HL-60 (cell line): ENCODE measurements around the gene CD40LG.

Source experiments
- GABPA ChIP-seq: IDR thresholded peaks from 2 replicates; pipeline ENCODE4 v1.6.1; 2012; ENCODE audit warnings: low read depth
- POLR2AphosphoS5 ChIP-seq: IDR thresholded peaks from 2 replicates; pipeline ENCODE4 v1.6.1; 2012; ENCODE audit warnings: low read depth
- SPI1 ChIP-seq: IDR thresholded peaks from 2 replicates; pipeline ENCODE4 v1.6.1; 2012; ENCODE audit warnings: low read depth, mild to moderate bottlenecking, borderline replicate concordance
- TF ChIP-seq, protein P1 (sequence below): IDR thresholded peaks from one replicate; pipeline ENCODE4 v1.5.1; 2011; ENCODE audit warnings: low read length, control low read depth, inconsistent platforms; ENCODE audit not compliant: insufficient read depth
- TF ChIP-seq, protein P2 (sequence below): IDR thresholded peaks from 2 replicates; pipeline ENCODE4 v1.6.1; 2012; ENCODE audit warnings: low read depth; ENCODE audit not compliant: insufficient replicate concordance

DNA sequence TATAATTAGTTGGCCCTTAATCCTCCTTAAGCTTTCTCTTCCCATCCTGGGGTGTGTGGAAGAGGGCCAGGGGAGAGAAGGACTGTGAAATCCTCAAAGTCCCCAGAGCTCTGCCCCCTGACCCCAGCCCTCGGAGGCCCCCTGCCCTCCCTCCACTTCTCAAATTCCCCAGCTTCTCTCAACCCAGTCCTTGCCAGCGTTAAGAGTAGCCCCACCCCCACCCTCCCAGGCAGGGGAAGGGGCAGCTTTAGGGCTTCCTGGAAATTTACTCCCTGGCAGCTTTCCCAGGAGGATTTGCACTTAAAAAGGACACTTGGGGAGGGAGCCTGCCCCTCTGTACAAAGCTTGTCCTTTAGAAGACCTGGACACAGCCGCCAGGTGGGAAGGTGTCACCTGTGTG, 11.8 kb upstream of the CD40LG start:
- TF ChIP-seq POLR2AphosphoS5 (no peak), GABPA (no peak), SPI1 (no peak)
- TF ChIP-seq, protein P1, sequence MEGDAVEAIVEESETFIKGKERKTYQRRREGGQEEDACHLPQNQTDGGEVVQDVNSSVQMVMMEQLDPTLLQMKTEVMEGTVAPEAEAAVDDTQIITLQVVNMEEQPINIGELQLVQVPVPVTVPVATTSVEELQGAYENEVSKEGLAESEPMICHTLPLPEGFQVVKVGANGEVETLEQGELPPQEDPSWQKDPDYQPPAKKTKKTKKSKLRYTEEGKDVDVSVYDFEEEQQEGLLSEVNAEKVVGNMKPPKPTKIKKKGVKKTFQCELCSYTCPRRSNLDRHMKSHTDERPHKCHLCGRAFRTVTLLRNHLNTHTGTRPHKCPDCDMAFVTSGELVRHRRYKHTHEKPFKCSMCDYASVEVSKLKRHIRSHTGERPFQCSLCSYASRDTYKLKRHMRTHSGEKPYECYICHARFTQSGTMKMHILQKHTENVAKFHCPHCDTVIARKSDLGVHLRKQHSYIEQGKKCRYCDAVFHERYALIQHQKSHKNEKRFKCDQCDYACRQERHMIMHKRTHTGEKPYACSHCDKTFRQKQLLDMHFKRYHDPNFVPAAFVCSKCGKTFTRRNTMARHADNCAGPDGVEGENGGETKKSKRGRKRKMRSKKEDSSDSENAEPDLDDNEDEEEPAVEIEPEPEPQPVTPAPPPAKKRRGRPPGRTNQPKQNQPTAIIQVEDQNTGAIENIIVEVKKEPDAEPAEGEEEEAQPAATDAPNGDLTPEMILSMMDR: no peak
- TF ChIP-seq, protein P2, sequence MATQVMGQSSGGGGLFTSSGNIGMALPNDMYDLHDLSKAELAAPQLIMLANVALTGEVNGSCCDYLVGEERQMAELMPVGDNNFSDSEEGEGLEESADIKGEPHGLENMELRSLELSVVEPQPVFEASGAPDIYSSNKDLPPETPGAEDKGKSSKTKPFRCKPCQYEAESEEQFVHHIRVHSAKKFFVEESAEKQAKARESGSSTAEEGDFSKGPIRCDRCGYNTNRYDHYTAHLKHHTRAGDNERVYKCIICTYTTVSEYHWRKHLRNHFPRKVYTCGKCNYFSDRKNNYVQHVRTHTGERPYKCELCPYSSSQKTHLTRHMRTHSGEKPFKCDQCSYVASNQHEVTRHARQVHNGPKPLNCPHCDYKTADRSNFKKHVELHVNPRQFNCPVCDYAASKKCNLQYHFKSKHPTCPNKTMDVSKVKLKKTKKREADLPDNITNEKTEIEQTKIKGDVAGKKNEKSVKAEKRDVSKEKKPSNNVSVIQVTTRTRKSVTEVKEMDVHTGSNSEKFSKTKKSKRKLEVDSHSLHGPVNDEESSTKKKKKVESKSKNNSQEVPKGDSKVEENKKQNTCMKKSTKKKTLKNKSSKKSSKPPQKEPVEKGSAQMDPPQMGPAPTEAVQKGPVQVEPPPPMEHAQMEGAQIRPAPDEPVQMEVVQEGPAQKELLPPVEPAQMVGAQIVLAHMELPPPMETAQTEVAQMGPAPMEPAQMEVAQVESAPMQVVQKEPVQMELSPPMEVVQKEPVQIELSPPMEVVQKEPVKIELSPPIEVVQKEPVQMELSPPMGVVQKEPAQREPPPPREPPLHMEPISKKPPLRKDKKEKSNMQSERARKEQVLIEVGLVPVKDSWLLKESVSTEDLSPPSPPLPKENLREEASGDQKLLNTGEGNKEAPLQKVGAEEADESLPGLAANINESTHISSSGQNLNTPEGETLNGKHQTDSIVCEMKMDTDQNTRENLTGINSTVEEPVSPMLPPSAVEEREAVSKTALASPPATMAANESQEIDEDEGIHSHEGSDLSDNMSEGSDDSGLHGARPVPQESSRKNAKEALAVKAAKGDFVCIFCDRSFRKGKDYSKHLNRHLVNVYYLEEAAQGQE: no peak
